Brain microvascular endothelial cell (primary cell): Measurements from ENCODE around the gene CLIC5.
"Not testable (repeated sequence)": the region's sequence is repeated elsewhere in the genome, so short reads cannot be mapped to it uniquely, and the experiment has no call there.

Experiments used
- DNase-seq: peaks from one replicate; pipeline ENCODE4 v3.0.0-alpha.2; 2020
- H3K27ac ChIP-seq: fragments of 250-450 bp; sonication (Bioruptor Pico); 2 replicates; pipeline ENCODE4 v1.5.1; 2020; ENCODE audit warnings: mild to moderate bottlenecking, moderate library complexity
- H3K27me3 ChIP-seq: fragments of 250-450 bp; sonication (Bioruptor Pico); replicated peaks from 2 replicates; pipeline ENCODE4 v1.5.1; 2020; ENCODE audit warnings: mild to moderate bottlenecking
- H3K36me3 ChIP-seq: fragments of 250-450 bp; sonication (Bioruptor Pico); replicated peaks from 2 replicates; pipeline ENCODE4 v1.5.1; 2020; ENCODE audit warnings: mild to moderate bottlenecking
- H3K4me3 ChIP-seq: 2 replicates; pipeline ENCODE4 v1.5.1; 2011; ENCODE audit warnings: low read depth, mild to moderate bottlenecking, control low read depth, low read length, moderate library complexity
- in situ Hi-C: cut with HindIII; loops from 2 replicates; pipeline ENCODE4 v1.10.0; 2017; ENCODE audit warnings: low sequenced_read_pairs, low pct_ligation_motif_present
- TF ChIP-seq, protein P1 (sequence below): IDR thresholded peaks from 2 replicates; pipeline ENCODE4 v1.5.1; 2011; ENCODE audit warnings: low read depth, mild to moderate bottlenecking, moderate library complexity, low read length, control low read depth, inconsistent platforms; ENCODE audit errors: missing control alignments

Gene CLIC5

DNA sequence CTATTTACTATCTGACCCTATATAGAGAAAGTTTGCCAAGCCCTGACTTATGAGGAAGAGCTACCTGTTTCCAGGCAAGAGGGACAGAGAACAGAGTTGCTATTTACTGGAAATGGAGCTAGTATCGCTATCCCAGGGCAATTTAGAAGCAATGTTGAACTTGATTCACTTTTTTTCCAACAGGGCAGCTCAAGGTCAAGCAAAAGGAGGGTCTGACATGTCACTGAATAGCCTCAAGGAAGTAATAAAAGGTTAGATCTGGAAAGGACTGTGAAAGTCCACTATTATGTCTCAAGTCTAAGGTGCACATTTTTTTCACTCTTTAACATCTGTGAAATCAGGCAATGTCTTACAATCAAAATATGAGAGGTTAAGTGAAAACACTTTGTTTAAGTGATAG, 84.4 kb downstream of the CLIC5 start:
- no peak for DNase-seq
- H3K36me3 ChIP-seq = no peaks in the 10 kb centered on the region
- H3K27me3 ChIP-seq = no peaks in the 10 kb centered on the region
- H3K4me3 ChIP-seq = no peak overlapping the region
- TF ChIP-seq, protein P1, sequence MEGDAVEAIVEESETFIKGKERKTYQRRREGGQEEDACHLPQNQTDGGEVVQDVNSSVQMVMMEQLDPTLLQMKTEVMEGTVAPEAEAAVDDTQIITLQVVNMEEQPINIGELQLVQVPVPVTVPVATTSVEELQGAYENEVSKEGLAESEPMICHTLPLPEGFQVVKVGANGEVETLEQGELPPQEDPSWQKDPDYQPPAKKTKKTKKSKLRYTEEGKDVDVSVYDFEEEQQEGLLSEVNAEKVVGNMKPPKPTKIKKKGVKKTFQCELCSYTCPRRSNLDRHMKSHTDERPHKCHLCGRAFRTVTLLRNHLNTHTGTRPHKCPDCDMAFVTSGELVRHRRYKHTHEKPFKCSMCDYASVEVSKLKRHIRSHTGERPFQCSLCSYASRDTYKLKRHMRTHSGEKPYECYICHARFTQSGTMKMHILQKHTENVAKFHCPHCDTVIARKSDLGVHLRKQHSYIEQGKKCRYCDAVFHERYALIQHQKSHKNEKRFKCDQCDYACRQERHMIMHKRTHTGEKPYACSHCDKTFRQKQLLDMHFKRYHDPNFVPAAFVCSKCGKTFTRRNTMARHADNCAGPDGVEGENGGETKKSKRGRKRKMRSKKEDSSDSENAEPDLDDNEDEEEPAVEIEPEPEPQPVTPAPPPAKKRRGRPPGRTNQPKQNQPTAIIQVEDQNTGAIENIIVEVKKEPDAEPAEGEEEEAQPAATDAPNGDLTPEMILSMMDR = no peak
- no peak overlapping the region for H3K27ac ChIP-seq
- in situ Hi-C loops = no loop called here

DNA sequence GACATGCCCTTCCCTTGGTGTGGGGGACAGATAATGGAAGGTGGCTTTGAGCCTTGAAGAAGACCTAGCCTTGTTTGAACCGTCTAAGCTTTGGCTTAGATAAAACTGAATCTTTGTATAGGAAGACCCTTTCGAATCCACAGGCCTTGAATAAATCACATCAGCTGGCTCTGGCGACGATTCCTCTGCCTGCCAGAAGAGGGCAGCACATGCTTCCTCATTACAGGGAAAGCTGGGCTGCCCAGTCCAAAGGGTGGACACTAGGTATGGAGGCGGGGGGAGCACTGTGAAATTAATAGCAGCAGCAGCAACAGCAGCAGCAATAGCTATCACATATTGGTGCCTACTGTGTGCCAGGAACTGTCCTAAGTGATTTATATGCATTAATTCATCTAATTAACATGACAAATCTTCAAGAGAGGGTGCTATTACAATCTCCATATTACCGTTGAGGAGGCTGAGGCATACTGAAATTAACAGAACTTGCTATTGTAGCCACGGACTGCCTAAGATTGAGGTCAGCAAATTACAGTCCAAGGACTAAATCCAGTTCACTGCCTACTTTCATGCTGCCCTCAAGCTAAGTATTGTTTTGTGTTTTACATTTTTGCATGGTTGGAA, 85.1 kb downstream of the CLIC5 start:
- Histone ChIP-seq H3K27me3 (no peaks in the 10 kb centered on the region), H3K4me3 (no peak overlapping the region), H3K36me3 (no peaks in the 10 kb centered on the region), H3K27ac (no peak overlapping the region)
- in situ Hi-C loops = no loop called here
- DNase-seq = peak; percentile 60
- TF ChIP-seq, protein P1 = peak; percentile 99

DNA sequence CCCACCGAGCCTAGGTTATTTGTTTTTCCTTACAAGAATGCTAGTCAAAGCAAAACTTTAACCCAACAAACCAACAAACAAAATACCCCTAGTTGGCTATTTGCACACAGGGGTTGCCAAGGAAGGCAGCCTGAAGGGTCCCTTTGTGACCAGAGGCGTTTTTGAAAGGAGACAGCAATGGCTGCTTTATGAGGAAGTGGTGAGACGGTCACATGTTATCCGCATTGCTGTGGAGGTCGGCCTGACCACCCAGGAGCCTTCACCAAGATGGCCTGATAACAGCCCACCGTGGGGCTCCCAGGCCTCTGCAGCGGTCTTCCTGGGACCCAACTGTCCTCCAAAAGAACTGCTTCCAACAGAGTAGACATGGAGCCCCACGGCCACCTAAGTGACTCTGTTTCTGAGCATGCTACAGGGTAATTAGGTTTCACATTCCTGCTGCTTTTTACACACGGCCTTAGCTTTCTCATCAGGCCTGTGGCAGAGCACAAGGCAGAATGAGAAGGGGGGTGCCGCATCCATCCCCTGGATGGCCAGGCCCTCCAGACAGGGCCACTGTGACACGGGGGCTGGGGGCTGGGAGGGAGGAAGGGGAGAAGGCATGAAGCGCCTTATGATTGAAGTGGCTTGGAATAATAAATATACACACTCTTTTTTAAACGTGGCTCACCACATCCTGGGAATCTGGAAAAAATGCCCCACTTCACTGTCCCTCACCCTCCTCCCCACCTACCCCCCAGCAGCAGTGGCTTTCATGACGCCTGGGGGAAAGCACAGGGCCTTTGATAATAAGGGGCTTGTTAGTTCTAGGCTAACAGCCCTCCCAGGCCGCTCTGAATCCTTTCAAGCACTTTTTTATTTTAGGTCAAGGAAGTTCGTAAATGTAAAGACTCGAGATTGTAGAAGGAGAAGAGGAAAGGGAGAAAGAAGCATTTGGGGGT, 86.0 kb downstream of the CLIC5 start:
- no peaks in the 10 kb centered on the region for H3K36me3 ChIP-seq
- in situ Hi-C loops = no loop called here
- DNase-seq = no peak

DNA sequence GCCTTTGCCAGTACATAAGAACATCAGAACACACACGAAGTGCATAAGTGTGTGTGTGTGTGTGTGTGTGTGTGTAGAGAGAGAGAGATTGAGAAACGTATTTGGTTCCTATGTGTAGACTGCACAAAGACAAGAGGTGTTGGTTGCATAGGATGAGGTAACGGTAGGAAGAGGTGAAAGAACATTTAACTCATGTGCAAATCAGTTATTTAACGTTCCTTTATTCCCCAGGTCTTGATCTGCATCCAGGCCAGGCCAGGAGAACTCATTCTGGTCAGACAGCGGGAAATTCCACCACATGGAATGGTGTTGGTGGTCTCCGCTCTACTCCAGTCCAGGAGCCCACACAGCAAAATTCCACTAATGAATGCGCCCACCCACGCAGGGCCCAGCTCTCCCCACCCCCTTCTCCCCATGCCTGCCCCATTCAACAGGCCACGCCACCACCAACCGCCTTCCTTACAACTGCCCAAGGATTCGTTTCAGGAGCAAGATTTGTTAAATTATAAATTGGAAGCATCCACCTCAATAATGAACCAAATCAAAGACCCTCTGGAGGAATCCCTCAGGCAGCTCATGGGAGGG, 86.8 kb downstream of the CLIC5 start:
- in situ Hi-C loops = no loop called here
- Histone ChIP-seq H3K27ac (no peak overlapping the region), H3K27me3 (no peaks in the 10 kb centered on the region), H3K4me3 (no peak overlapping the region), H3K36me3 (no peaks in the 10 kb centered on the region)
- no peak for DNase-seq
- TF ChIP-seq, protein P1 = no peak

More for the DNA sequence above, 86.0 kb downstream of the CLIC5 start:
- Histone ChIP-seq H3K27ac (no peak overlapping the region), H3K4me3 (no peak overlapping the region), H3K27me3 (no peaks in the 10 kb centered on the region)
- TF ChIP-seq, protein P1 = no peak

DNA sequence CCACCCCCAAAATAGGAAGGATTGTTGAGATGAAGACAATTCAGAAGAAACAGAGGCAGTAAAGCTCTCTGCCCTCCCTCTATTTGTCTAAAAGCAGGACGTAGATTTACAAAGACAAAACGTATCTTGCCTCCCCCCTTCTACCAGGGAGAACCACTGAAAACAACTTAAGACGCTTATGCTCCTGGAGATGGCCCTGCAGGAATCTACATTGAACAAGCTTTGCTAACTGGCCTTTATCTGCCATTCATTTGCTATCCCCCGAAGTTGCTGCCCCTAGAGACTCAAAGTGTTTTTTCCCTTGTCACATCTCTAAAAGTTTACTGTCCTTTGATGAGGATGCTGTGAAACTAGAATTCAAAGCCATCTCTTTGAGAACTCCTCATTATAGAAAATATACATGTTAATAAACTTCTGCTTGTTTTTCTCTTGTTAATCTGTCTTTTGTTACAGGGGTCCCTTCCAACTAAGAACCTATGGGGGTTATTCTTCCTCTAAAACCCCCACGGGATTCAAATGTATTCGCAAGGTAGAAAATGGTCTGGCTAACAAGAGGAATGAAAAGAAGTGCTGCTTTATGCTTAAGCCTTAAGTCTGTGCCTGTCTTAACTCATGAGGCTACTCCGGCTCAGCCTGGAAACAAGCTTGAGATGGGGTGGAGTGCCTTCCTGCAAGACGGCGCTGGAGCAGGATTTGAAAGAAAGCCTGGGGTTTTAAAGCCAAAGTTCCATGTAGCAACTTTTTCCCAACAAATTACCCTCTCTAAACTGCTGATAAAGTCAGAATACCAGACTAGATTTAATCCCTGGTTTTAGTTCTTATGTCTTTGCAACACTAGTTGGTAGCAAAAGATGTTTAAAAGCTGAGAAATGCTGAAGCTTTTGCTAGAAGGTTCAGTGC, 88.0 kb downstream of the CLIC5 start:
- no peak for DNase-seq
- H3K4me3 ChIP-seq = no peak overlapping the region
- in situ Hi-C loops = no loop called here
- TF ChIP-seq, protein P1 = no peak
- H3K27me3 ChIP-seq = no peaks in the 10 kb centered on the region
- no peak overlapping the region for H3K27ac ChIP-seq
- no peaks in the 10 kb centered on the region for H3K36me3 ChIP-seq

DNA sequence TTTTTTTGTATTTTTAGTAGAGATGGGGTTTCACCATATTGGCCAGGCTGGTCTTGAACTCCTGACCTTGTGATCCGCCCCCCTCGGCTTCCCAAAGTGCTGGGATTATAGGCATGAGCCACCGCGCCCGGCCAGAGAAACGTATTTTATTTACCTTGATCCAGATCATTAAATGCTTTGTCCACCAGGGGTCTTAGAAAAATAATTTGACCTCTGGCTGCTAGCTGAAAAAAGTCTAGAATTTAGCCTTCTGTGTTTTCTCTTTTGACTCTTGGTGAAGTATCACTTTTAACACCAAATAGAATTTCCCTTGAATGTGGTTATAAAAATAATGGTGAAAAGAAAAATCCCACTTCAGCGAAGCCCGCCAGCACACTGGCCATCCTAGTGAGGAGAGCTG, 89.2 kb downstream of the CLIC5 start:
- in situ Hi-C loops, H3K27me3 ChIP-seq, H3K4me3 ChIP-seq, H3K27ac ChIP-seq, DNase-seq, H3K36me3 ChIP-seq: not testable (repeated sequence)
